Stimulated activated naive CD4-positive, alpha-beta T cell (primary cell): Measurements from ENCODE around the gene BROX.
"Not testable (repeated sequence)": the region's sequence is repeated elsewhere in the genome, so short reads cannot be mapped to it uniquely, and the experiment has no call there.

ENCODE experiments used
- DNase-seq, 6 experiments: peaks; one replicate each; lab custom pipeline; 2025; lab: John Stamatoyannopoulos, UW

The BROX gene

GRCh38 chr1:222712253-222713090, at the start of gene BROX, which contains the start of gene AIDA:
Gene BROX (plus strand): TSS chr1:222712564. CDS start chr1:222715700, 3,136 bp downstream.
Gene AIDA (minus strand): TSS chr1:222712491. CDS start chr1:222712317, 174 bp downstream.
- peak; percentile 86 to 97 (median 92) for DNase-seq

- no peak for DNase-seq
Observed at GRCh38 chr1:222663431-222663934, 48.9 kb upstream of the BROX start.

GRCh38 chr1:222665964-222666363, 46.4 kb upstream of the BROX start:
- no peak for DNase-seq

- DNase-seq = not testable (repeated sequence)
Observed at GRCh38 chr1:222668184-222668583, 44.2 kb upstream of the BROX start.

- DNase-seq = not testable (repeated sequence)
Observed at GRCh38 chr1:222669107-222669506, 43.3 kb upstream of the BROX start.

GRCh38 chr1:222670110-222670509, 42.3 kb upstream of the BROX start:
- DNase-seq = peak in 3 of 6 experiments; percentile 9 to 31 (median 13)

- DNase-seq = no peak
Observed at GRCh38 chr1:222680080-222680479, 32.3 kb upstream of the BROX start.

GRCh38 chr1:222691016-222691415, 21.3 kb upstream of the BROX start:
- no peak for DNase-seq

- no peak for DNase-seq
Observed at GRCh38 chr1:222694927-222695326, 17.4 kb upstream of the BROX start.

GRCh38 chr1:222696741-222697140, 15.6 kb upstream of the BROX start:
- DNase-seq = no peak

- no peak for DNase-seq
Observed at GRCh38 chr1:222697203-222697602, 15.2 kb upstream of the BROX start.

- DNase-seq = no peak
Observed at GRCh38 chr1:222697826-222698225, 14.5 kb upstream of the BROX start.

- no peak for DNase-seq
Observed at GRCh38 chr1:222702210-222702609, 10.2 kb upstream of the BROX start.

- DNase-seq = no peak
Observed at GRCh38 chr1:222704260-222704659, 8.1 kb upstream of the BROX start.

GRCh38 chr1:222706815-222707214, 5.5 kb upstream of the BROX start:
- no peak for DNase-seq

- no peak for DNase-seq
Observed at GRCh38 chr1:222709700-222710153, 2.6 kb upstream of the BROX start.

- DNase-seq = peak; percentile 36 to 70 (median 58)
Observed at GRCh38 chr1:222711319-222712252, 778 bp upstream of the BROX start.

- DNase-seq = peak; percentile 82 to 92 (median 90)
Observed at GRCh38 chr1:222713091-222713961, 962 bp downstream of the BROX start.

GRCh38 chr1:222716393-222716792, 4.0 kb downstream of the BROX start:
- DNase-seq = no peak

GRCh38 chr1:222728746-222729145, 16.4 kb downstream of the BROX start:
- no peak for DNase-seq

GRCh38 chr1:222730866-222731265, 18.5 kb downstream of the BROX start:
- DNase-seq = no peak
